ENCODE measurements around the gene PRMT1.

DNA sequence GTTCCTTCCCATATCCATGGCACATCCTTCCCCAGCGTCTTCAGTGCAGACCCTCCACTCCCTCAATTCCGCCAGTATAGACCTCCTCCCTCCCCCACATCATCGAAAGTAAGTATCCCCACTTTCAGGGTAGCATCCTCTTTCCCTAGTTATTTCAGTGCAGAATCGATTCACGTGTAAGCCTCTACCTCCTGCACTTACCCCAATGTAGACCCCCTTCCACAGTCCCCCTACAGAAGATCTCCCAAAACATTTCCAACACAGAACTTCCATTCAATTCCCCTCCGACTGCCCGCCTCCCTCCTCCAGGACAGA, 12.1 kb upstream of the PRMT1 start:
- TF ChIP-seq EZH2 (IDR thresholded peaks at IDR 0.05; ENCODE audit: borderline replicate concordance, low read length): no peak
- TF ChIP-seq, protein P1, sequence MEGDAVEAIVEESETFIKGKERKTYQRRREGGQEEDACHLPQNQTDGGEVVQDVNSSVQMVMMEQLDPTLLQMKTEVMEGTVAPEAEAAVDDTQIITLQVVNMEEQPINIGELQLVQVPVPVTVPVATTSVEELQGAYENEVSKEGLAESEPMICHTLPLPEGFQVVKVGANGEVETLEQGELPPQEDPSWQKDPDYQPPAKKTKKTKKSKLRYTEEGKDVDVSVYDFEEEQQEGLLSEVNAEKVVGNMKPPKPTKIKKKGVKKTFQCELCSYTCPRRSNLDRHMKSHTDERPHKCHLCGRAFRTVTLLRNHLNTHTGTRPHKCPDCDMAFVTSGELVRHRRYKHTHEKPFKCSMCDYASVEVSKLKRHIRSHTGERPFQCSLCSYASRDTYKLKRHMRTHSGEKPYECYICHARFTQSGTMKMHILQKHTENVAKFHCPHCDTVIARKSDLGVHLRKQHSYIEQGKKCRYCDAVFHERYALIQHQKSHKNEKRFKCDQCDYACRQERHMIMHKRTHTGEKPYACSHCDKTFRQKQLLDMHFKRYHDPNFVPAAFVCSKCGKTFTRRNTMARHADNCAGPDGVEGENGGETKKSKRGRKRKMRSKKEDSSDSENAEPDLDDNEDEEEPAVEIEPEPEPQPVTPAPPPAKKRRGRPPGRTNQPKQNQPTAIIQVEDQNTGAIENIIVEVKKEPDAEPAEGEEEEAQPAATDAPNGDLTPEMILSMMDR (IDR thresholded peaks at IDR 0.05; ENCODE audit: low read length): no peak

Measured in OCI-LY1 (cell line).